ENCODE measurements around the gene ERRFI1. TPM values are rescaled to one million over a fixed set of nuclear protein-coding genes. Genes with fewer than 3 reads are reported as not detected.

The ERRFI1 gene
- total RNA-seq, 2 experiments from 2014 or later = not detected

DNA sequence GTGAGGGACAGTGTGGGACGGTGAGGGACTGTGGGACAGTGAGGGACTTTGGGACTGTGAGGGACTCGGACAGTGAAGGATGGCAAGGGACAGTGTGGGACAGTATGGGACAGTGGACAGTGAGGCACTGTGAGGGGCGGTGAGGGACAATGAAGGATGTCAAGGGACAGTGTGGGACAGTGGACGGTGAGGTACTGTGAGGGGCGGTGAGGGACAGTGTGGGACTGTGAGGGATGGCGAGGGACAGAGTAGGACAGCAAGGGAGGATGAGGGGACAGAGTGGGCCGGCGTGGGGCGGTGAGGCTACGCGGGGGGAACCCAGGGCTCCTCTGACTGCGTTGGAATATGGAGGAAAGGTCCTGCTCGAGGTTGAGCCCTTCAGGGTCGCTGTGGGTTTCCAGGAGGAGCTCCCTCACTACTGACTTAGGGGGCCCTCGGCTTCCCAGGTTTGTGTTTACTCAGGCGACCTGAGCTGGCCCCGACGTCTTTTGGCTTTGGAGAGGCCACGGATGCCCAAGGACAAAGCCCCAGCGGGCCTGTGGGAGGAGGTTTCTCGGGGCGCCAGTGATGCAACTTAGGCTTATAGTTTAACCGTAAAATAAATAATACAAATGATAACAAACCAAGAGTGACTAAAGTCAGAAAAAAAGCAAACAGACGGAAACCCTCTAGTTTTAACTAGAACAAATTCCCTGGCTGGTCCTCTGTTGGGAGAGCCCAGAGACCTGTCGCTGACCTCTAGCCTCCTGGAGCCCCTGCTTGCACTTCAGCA is 1.1 kb upstream of the ERRFI1 start:
- H3K4me3 ChIP-seq (ENCODE audit: low read depth, low read length, poor library complexity, severe bottlenecking) = no peak overlapping the region
- POLR2A ChIA-PET = no interaction called here

DNA sequence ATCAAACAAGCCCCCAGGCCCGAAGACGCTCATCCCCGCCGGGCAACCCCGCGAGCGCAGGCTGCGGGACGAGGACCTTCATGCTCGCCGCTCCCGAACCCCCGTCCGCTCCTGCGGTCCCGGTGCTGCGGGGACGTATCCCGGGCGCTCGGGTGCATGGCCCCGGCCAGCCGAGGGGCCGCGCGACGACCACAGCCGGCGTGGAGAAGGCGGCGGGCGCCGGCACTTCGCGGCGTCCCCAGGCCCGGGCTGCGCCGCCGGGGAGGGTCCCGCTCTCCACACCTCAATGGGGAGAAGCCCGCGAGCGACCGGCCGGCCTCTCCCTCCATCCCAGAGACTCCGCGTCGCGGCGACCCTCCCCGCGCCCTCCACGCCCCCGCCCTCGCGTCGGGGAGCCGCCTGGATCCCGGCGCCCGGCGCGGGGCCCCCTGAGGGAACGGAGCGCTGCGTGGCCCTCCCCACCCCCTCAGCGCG is 401 bp downstream of the ERRFI1 start:
- Histone ChIP-seq H2AFZ (ENCODE audit: low read length) (no peak overlapping the region), H3K79me2 (ENCODE audit: insufficient read depth, low read depth, low read length) (no peaks in the 10 kb centered on the region), H4K20me1 (ENCODE audit: insufficient read depth, low read length) (no peaks in the 10 kb centered on the region), H3K4me1 (ENCODE audit: insufficient read depth, low read length, poor library complexity, severe bottlenecking) (no peaks in the 10 kb centered on the region), H3K4me2 (ENCODE audit: low read length) (no peak overlapping the region), H3K4me3 (ENCODE audit: low read depth, low read length, poor library complexity, severe bottlenecking) (no peak overlapping the region), H3K27ac (ENCODE audit: low read depth, low read length, poor library complexity, severe bottlenecking) (no peak overlapping the region), H3K36me3 (ENCODE audit: insufficient read depth, low read length) (no peaks in the 10 kb centered on the region), H3K9me2 (ENCODE audit: insufficient read depth, low read length) (no peaks in the 10 kb centered on the region), H3K9me3 (ENCODE audit: low read length) (no peaks in the 10 kb centered on the region)
- DNase-seq (ENCODE audit: low spot score) = no peak
- POLR2A ChIA-PET = no interaction called here
- intact Hi-C loops (cut with micrococcal nuclease; ENCODE audit: unreplicated experiment) = no loop called here
- BruUV-seq (replicated peaks) = no TSS peak
- TF ChIP-seq, protein P1, sequence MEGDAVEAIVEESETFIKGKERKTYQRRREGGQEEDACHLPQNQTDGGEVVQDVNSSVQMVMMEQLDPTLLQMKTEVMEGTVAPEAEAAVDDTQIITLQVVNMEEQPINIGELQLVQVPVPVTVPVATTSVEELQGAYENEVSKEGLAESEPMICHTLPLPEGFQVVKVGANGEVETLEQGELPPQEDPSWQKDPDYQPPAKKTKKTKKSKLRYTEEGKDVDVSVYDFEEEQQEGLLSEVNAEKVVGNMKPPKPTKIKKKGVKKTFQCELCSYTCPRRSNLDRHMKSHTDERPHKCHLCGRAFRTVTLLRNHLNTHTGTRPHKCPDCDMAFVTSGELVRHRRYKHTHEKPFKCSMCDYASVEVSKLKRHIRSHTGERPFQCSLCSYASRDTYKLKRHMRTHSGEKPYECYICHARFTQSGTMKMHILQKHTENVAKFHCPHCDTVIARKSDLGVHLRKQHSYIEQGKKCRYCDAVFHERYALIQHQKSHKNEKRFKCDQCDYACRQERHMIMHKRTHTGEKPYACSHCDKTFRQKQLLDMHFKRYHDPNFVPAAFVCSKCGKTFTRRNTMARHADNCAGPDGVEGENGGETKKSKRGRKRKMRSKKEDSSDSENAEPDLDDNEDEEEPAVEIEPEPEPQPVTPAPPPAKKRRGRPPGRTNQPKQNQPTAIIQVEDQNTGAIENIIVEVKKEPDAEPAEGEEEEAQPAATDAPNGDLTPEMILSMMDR (conservative IDR thresholded peaks at IDR 0.05; ENCODE audit: low read length) = no peak
- TF ChIP-seq EZH2phosphoT487 (IDR thresholded peaks at IDR 0.05; ENCODE audit: borderline replicate concordance, low read depth, low read length) = no peak
- CTCF ChIA-PET (ENCODE audit: unreplicated experiment) = no interaction called here

More for the DNA sequence above, 1.1 kb upstream of the ERRFI1 start:
- intact Hi-C loops (cut with micrococcal nuclease; ENCODE audit: unreplicated experiment) = no loop called here
- DNase-seq (ENCODE audit: low spot score) = no peak
- Histone ChIP-seq H3K9me3 (ENCODE audit: low read length) (no peaks in the 10 kb centered on the region), H3K4me1 (ENCODE audit: insufficient read depth, low read length, poor library complexity, severe bottlenecking) (no peaks in the 10 kb centered on the region), H4K20me1 (ENCODE audit: insufficient read depth, low read length) (no peaks in the 10 kb centered on the region), H2AFZ (ENCODE audit: low read length) (no peak overlapping the region), H3K27ac (ENCODE audit: low read depth, low read length, poor library complexity, severe bottlenecking) (no peak overlapping the region), H3K9me2 (ENCODE audit: insufficient read depth, low read length) (no peaks in the 10 kb centered on the region), H3K4me2 (ENCODE audit: low read length) (no peak overlapping the region), H3K79me2 (ENCODE audit: insufficient read depth, low read depth, low read length) (no peaks in the 10 kb centered on the region), H3K36me3 (ENCODE audit: insufficient read depth, low read length) (no peaks in the 10 kb centered on the region)
- CTCF ChIA-PET (ENCODE audit: unreplicated experiment) = no interaction called here
- TF ChIP-seq EZH2phosphoT487 (IDR thresholded peaks at IDR 0.05; ENCODE audit: borderline replicate concordance, low read depth, low read length) = no peak
- BruUV-seq (replicated peaks) = no TSS peak

DNA sequence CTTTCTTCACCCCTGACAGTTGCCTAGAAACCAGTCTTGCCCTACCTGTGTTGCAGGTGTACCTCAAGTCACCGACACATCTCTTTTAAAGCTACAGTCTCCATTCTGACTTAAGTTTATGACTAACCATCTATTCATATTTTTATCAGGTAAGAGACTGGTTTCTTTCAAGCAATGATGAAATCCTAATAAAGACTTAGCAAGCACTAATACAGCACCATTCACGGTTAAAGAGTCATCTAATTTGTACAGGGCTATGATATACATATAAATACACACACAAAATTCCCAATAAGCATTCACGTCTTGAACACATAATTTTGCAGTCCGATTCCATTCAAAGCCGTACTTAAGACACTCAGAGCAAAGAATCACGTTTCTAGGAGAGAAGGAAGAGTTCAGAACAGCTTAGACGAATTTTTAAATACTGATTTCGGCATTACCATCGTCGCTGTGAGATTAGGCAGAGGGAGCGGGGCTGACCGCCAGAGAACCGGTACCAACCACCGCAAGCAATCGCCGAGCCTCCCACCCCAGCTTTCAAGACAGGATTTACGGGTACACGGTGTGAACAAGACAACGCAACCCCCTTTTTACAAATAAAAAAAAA is 943 bp downstream of the ERRFI1 start:
- no peak overlapping the region for H3K27ac ChIP-seq (ENCODE audit: low read depth, low read length, poor library complexity, severe bottlenecking)
- intact Hi-C loops (cut with micrococcal nuclease; ENCODE audit: unreplicated experiment) = no loop called here
- H3K4me1 ChIP-seq (ENCODE audit: insufficient read depth, low read length, poor library complexity, severe bottlenecking) = no peaks in the 10 kb centered on the region
- no peak for DNase-seq (ENCODE audit: low spot score)
- H2AFZ ChIP-seq (ENCODE audit: low read length) = no peak overlapping the region
- no TSS peak for BruUV-seq (replicated peaks)
- no peak overlapping the region for H3K4me3 ChIP-seq (ENCODE audit: low read depth, low read length, poor library complexity, severe bottlenecking)
- no peaks in the 10 kb centered on the region for H3K36me3 ChIP-seq (ENCODE audit: insufficient read depth, low read length)
- H3K79me2 ChIP-seq (ENCODE audit: insufficient read depth, low read depth, low read length) = no peaks in the 10 kb centered on the region
- ChIA-PET POLR2A (no interaction called here), CTCF (ENCODE audit: unreplicated experiment) (no interaction called here)
- no peaks in the 10 kb centered on the region for H3K9me2 ChIP-seq (ENCODE audit: insufficient read depth, low read length)
- no peak overlapping the region for H3K4me2 ChIP-seq (ENCODE audit: low read length)
- no peak for TF ChIP-seq EZH2phosphoT487 (IDR thresholded peaks at IDR 0.05; ENCODE audit: borderline replicate concordance, low read depth, low read length)
- TF ChIP-seq, protein P1 (conservative IDR thresholded peaks at IDR 0.05; ENCODE audit: low read length) = no peak
- H4K20me1 ChIP-seq (ENCODE audit: insufficient read depth, low read length) = no peaks in the 10 kb centered on the region
- no peaks in the 10 kb centered on the region for H3K9me3 ChIP-seq (ENCODE audit: low read length)
